Measurements from ENCODE around the gene MAP7D2. TPM values are rescaled to one million over a fixed set of nuclear protein-coding genes. Genes with fewer than 3 reads are reported as not detected.

The MAP7D2 gene
- total and polyA plus RNA-seq, 5 donors, result 0.29 to 1.0 (median 0.68) TPM

DNA sequence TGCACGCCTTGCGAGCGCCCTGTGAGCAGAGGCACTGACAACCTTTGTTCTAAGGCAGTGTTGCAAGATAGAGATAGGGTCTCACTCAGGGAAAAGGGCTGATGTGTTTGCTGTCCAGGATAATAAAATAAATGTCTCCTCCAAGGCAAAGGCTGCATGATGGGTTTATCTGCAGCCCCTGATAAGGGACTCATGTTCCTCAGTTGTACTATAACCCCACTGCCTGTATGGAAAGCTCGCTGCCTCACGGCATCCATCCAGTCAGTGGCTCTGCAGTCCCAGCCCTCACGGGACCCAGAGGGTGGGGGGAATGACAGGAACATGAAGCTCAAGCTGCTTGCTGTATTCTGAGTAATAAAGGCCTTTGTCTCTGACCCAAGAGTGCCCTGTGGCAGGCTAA lies 148.4 kb downstream of the MAP7D2 start:
- ATAC-seq, result no peak
- Histone ChIP-seq H3K4me3 (ENCODE audit: low read length) (no peak overlapping the region), H3K27me3 (ENCODE audit: control insufficient read depth, insufficient read depth) (no peaks in the 10 kb centered on the region), H3K4me1 (ENCODE audit: control insufficient read depth, insufficient read depth, low read length) (no peaks in the 10 kb centered on the region), H3K9me3 (ENCODE audit: control insufficient read depth, low read length) (no peaks in the 10 kb centered on the region), H3K27ac (ENCODE audit: low read length) (no peak overlapping the region)
- 82% methylated on average over 6 of the region's 6 CpGs for WGBS
- no peak for DNase-seq
- intact Hi-C loops (cut with DNase I), result no loop called here

DNA sequence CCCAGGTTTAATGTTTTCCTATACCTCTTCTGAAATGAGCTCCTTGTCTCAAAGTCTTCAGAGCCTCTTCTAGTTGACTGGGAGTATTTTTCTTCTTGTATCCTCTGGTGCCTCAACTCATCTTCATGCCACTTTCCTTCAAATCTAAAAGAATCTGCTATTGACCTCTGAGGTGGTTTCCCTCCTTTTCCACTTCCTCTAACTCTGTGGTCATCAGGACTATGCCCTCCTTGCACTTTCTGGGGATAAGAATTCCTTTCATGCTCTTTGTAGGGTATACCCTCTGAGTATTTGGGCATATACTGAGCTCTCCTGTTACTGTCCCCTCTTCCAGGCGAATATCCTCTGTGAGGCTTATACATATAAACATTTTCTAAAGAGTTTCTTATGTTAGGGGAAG lies 150.7 kb downstream of the MAP7D2 start:
- Histone ChIP-seq H3K27ac (ENCODE audit: low read length) (no peak overlapping the region), H3K4me1 (ENCODE audit: control insufficient read depth, insufficient read depth, low read length) (no peaks in the 10 kb centered on the region), H3K27me3 (ENCODE audit: control insufficient read depth, insufficient read depth) (no peaks in the 10 kb centered on the region), H3K9me3 (ENCODE audit: control insufficient read depth, low read length) (no peaks in the 10 kb centered on the region), H3K4me3 (ENCODE audit: low read length) (no peak overlapping the region)
- no peak for DNase-seq
- ATAC-seq, result no peak
- 100% methylated on average over 1 of the region's 1 CpG for WGBS
- intact Hi-C loops (cut with DNase I), result no loop called here

DNA sequence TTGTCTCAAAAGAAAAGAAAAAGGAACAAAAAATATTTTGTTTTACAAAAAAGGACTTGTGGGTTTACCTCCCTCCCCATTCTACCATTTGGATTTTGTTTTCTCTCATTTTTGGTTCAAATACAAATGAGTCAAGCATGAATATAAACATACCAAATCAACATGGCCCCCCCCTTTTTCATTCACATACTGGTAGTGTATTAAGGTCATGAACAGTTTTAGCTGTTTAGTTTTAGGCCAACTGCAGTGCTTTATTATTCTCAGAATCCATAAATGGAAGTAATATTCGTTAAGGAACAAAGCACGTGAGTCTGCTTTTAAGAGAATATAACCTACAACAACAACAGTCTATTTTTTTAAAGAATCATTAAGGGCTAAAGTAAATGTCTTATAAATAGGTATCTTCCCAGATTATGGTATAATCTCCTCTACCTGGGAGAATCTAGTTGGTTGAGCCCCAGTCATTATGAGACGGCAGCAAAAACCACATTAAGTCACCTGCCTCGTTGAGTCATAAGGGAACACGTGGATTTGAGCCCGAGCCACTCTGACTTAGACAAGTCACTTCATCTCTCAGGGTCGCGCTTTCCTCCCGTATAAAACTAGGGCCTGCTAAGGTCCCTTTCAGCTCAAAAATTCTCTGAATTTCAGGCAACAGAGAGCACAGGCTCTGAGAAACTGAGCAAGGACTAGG lies 152.5 kb downstream of the MAP7D2 start:
- 94% methylated on average over 9 of the region's 9 CpGs for WGBS
- no peaks in the 10 kb centered on the region for H3K4me1 ChIP-seq (ENCODE audit: control insufficient read depth, insufficient read depth, low read length)
- no peak for DNase-seq
- no peak for ATAC-seq
- H3K4me3 ChIP-seq (ENCODE audit: low read length), result no peak overlapping the region
- intact Hi-C loops (cut with DNase I), result no loop called here
- H3K27ac ChIP-seq (ENCODE audit: low read length), result no peak overlapping the region
- no peaks in the 10 kb centered on the region for H3K27me3 ChIP-seq (ENCODE audit: control insufficient read depth, insufficient read depth)
- no peaks in the 10 kb centered on the region for H3K9me3 ChIP-seq (ENCODE audit: control insufficient read depth, low read length)

DNA sequence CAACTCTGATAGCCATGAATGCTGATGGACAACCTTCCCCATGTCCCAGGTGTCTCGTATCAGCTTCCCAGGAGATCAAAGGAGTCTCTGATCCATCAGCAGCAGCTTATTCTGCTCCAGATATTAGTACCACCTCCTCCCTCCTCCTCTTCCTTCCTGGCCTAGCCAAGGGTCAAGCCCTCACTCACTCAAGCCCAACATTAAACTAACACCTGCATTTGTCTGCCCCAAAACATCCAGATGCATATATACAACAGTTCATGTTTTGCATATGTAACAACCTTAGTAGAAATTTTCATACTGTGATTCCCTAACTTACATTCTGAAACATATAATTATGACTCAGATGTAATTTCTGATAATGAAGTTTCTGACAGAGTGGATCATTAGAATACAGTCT lies 155.8 kb downstream of the MAP7D2 start:
- Histone ChIP-seq H3K4me1 (ENCODE audit: control insufficient read depth, insufficient read depth, low read length) (peaks cover 2% of the 10 kb centered on the region), H3K4me3 (ENCODE audit: low read length) (no peak overlapping the region), H3K9me3 (ENCODE audit: control insufficient read depth, low read length) (no peaks in the 10 kb centered on the region), H3K27me3 (ENCODE audit: control insufficient read depth, insufficient read depth) (no peaks in the 10 kb centered on the region), H3K27ac (ENCODE audit: low read length) (no peak overlapping the region)
- intact Hi-C loops (cut with DNase I), result no loop called here
- ATAC-seq, result no peak
- no peak for DNase-seq
- WGBS, result 87% methylated on average over 1 of the region's 1 CpG

DNA sequence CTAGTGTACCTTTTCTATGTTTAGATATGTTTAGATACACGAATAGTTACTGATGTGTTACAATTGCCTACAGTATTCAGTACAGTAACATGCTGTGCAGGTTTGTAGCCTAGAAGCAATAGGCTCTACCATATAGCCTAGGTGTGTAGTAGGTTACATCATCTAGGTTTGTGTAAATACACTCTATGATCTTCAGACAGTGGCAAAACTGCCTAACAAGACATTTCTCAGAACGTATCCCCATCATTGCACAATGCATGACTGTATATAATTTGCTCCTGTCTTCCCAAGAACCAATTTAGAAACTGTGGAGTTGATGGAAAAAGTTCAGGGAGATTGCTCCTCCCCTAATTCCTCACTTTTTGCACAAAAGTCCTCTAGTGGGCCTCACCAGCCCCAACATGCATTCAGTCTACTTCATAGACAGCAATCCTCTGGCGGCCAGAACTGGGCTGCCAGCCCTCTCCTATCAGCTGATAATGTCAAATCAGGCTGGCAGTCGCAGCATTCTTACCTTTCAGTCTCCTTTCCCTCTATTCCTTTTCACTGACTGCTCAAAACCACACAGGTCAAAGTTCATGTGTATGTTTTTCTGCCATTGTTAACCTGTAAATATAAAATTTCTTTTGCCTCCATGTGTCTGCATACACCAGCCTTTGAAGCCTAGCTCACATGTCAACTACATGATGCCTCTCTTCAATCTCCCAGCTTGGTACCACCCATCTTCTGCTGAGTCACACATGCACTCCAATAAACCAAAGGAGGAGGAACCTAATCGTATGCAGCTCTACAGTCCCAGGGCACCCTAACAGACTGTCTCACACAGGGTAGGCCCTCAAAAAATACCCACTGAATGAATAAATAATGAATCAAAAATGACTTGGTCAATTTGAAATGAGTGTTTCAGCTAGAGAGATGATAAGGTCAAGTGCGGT lies 157.9 kb downstream of the MAP7D2 start:
- 79% methylated on average over 6 of the region's 6 CpGs for WGBS
- ATAC-seq (no peak), DNase-seq (peak in 1 of 3 donors; percentile 31)
- Histone ChIP-seq H3K27ac (ENCODE audit: low read length) (no peak overlapping the region), H3K4me1 (ENCODE audit: control insufficient read depth, insufficient read depth, low read length) (peaks cover 2% of the 10 kb centered on the region), H3K9me3 (ENCODE audit: control insufficient read depth, low read length) (no peaks in the 10 kb centered on the region), H3K27me3 (ENCODE audit: control insufficient read depth, insufficient read depth) (no peaks in the 10 kb centered on the region), H3K4me3 (ENCODE audit: low read length) (no peak overlapping the region)
- intact Hi-C loops (cut with DNase I), result no loop called here

DNA sequence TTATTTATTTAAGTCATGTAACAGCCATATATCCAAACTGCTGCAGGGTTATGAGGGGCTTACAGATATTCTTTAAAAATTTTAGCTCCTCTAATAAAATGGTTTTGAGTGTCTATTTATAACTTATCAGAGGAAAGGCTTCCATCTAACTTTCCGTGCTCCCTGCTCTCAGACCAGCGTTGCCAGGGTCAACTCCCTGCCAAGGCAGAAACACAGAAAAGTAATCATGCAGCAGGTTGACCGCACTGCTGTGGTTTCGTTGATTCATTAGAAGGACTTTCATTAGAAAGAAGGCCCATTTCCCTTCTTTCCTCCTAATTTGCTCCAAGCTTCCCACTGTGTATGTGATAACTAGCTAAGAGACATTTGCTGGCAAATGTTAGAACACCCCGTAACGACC lies 159.8 kb downstream of the MAP7D2 start:
- no peaks in the 10 kb centered on the region for H3K27me3 ChIP-seq (ENCODE audit: control insufficient read depth, insufficient read depth)
- H3K27ac ChIP-seq (ENCODE audit: low read length), result no peak overlapping the region
- ATAC-seq (peak in 1 of 2 donors; percentile 26), DNase-seq (peak in 2 of 3 donors; percentile 25 to 56)
- H3K4me1 ChIP-seq (ENCODE audit: control insufficient read depth, insufficient read depth, low read length), result peaks cover 2% of the 10 kb centered on the region
- H3K4me3 ChIP-seq (ENCODE audit: low read length), result no peak overlapping the region
- H3K9me3 ChIP-seq (ENCODE audit: control insufficient read depth, low read length), result no peaks in the 10 kb centered on the region
- WGBS, result 34% methylated on average over 6 of the region's 6 CpGs
- intact Hi-C loops (cut with DNase I), result no loop called here

Small RNA genes lying within 50 kb of the gene (microRNA-seq; reads per million reads assigned to microRNA genes)
- 68.0 to 74.9 reads per million in 2 donors for gene MIR23C

Other genes with a start within 250 kb of the MAP7D2 start
- gene SH3KBP1, start 229.3 kb downstream of the MAP7D2 start, total RNA-seq, result 10 to 100 TPM; 14.8 to 30.1 (median 24.7) TPM
- gene SH3KBP1, start 229.3 kb downstream of the MAP7D2 start, polyA plus RNA-seq, result 16.2 TPM
- 1 to 10 TPM; 7.3 to 8.4 (median 8.2) TPM for gene BCLAF3, start 125.8 kb downstream of the MAP7D2 start, total RNA-seq
- 2.8 TPM for gene BCLAF3, start 125.8 kb downstream of the MAP7D2 start, polyA plus RNA-seq
- 10 to 100 TPM; 57.7 to 91.1 (median 60.1) TPM for gene EIF1AX, start 24.9 kb upstream of the MAP7D2 start, total RNA-seq
- 25.4 TPM for gene EIF1AX, start 24.9 kb upstream of the MAP7D2 start, polyA plus RNA-seq
- gene RPS6KA3, start 150.0 kb upstream of the MAP7D2 start, total RNA-seq, result 10 to 100 TPM; 25.2 to 37.4 (median 29.3) TPM
- 11.1 TPM for gene RPS6KA3, start 150.0 kb upstream of the MAP7D2 start, polyA plus RNA-seq